Cardiac muscle cell (in vitro differentiated cells and primary cell): ENCODE results near the gene ACCS. TPM values are rescaled to one million over a fixed set of nuclear protein-coding genes. Genes with fewer than 3 reads are reported as not detected.

Experiments
- DNase-seq, 2 donors: peaks; one replicate each; pipeline versions ENCODE4 v3.0.0 to v3.0.0-alpha.2; 2010 to 2017; ENCODE audit warnings: low read depth in 1 of 2, low spot score in 1 of 2
- H3K27ac ChIP-seq: fragments of 200-600 bp; sonication (generic); 2 replicates; pipeline ENCODE4 v1.5.1; 2016
- H3K27me3 ChIP-seq: fragments of 200-600 bp; sonication (generic); 2 replicates; pipeline ENCODE4 v1.6.0; 2016; ENCODE audit warnings: control low read depth
- H3K36me3 ChIP-seq: fragments of 200-600 bp; sonication (generic); 2 replicates; pipeline ENCODE4 v1.5.1; 2016; ENCODE audit warnings: control low read depth
- H3K4me1 ChIP-seq: fragments of 200-600 bp; sonication (generic); 2 replicates; pipeline ENCODE4 v1.8.1; 2017; ENCODE audit warnings: low read depth, mild to moderate bottlenecking, mixed run types
- H3K4me3 ChIP-seq: fragments of 200-600 bp; sonication (generic); 2 replicates; pipeline ENCODE4 v1.5.1; 2016; ENCODE audit warnings: mild to moderate bottlenecking
- H3K9me3 ChIP-seq: fragments of 200-600 bp; sonication (generic); 2 replicates; pipeline ENCODE4 v1.5.1; 2017; ENCODE audit warnings: low read depth, mild to moderate bottlenecking, control low read depth
- polyA plus RNA-seq: library from polyadenylated mRNA; unstranded; fragments of >200 nt; fragmentation: Nextera tagmentation; extraction: Ambion mirVana; gene quantifications from 2 replicates; pipeline ENCODE4 v1.2.1, GENCODE V29; 2016
- total RNA-seq: library from RNA; depleted of rRNA; stranded (reverse); fragments of >200 nt; gene quantifications from 2 replicates; pipeline ENCODE4 v1.2.3, GENCODE V29; 2016
- TF ChIP-seq, protein P1 (sequence below): IDR thresholded peaks from 2 replicates; pipeline ENCODE4 v1.5.1; 2012; ENCODE audit warnings: low read depth, mild to moderate bottlenecking, low read length

ACCS gene
- total and polyA plus RNA-seq, 2 experiments from 2014 or later, result 11.0 to 11.3 TPM

GRCh38 chr11:44113018-44113417, 46.9 kb downstream of the ACCS start:
- H3K27me3 ChIP-seq, result no peaks in the 10 kb centered on the region
- DNase-seq, result no peak
- peaks cover 26% of the 10 kb centered on the region for H3K36me3 ChIP-seq
- no peaks in the 10 kb centered on the region for H3K4me1 ChIP-seq
- no peak overlapping the region for H3K4me3 ChIP-seq
- no peak overlapping the region for H3K27ac ChIP-seq
- H3K9me3 ChIP-seq, result no peaks in the 10 kb centered on the region
- TF ChIP-seq, protein P1, sequence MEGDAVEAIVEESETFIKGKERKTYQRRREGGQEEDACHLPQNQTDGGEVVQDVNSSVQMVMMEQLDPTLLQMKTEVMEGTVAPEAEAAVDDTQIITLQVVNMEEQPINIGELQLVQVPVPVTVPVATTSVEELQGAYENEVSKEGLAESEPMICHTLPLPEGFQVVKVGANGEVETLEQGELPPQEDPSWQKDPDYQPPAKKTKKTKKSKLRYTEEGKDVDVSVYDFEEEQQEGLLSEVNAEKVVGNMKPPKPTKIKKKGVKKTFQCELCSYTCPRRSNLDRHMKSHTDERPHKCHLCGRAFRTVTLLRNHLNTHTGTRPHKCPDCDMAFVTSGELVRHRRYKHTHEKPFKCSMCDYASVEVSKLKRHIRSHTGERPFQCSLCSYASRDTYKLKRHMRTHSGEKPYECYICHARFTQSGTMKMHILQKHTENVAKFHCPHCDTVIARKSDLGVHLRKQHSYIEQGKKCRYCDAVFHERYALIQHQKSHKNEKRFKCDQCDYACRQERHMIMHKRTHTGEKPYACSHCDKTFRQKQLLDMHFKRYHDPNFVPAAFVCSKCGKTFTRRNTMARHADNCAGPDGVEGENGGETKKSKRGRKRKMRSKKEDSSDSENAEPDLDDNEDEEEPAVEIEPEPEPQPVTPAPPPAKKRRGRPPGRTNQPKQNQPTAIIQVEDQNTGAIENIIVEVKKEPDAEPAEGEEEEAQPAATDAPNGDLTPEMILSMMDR, result no peak

GRCh38 chr11:44113572-44113971, 47.5 kb downstream of the ACCS start:
- DNase-seq, result no peak
- no peak overlapping the region for H3K27ac ChIP-seq
- no peak overlapping the region for H3K4me3 ChIP-seq
- TF ChIP-seq, protein P1, result no peak
- H3K27me3 ChIP-seq, result no peaks in the 10 kb centered on the region
- H3K4me1 ChIP-seq, result no peaks in the 10 kb centered on the region
- peaks cover 26% of the 10 kb centered on the region for H3K36me3 ChIP-seq
- no peaks in the 10 kb centered on the region for H3K9me3 ChIP-seq

GRCh38 chr11:44116234-44116830, 50.3 kb downstream of the ACCS start:
- peaks cover 22% of the 10 kb centered on the region for H3K36me3 ChIP-seq
- no peaks in the 10 kb centered on the region for H3K4me1 ChIP-seq
- TF ChIP-seq, protein P1, result no peak
- H3K9me3 ChIP-seq, result no peaks in the 10 kb centered on the region
- no peak overlapping the region for H3K4me3 ChIP-seq
- H3K27me3 ChIP-seq, result no peaks in the 10 kb centered on the region
- H3K27ac ChIP-seq, result no peak overlapping the region
- peak in 1 of 2 donors; percentile 82 for DNase-seq

DNA sequence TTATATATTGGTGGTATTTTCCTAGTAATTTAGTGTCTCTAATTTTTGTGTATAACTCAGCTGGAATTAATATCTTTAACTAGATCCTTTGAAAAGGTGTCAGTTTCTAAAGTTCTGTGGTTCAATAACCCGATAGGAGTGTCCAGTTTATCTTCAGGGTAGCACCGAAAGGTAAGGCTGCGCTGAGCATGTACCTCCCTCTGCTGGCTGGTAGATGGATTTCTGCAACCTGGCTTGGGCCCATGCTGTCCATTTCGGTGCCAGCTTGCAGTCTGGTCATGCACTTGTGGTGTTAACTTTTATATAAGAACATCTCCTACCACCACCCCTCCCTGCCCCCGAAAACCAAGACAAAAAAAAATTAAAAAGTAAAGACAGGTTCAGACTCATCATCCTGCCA, 54.1 kb downstream of the ACCS start:
- peaks cover 27% of the 10 kb centered on the region for H3K36me3 ChIP-seq
- TF ChIP-seq, protein P1, result peak; percentile 31
- H3K4me3 ChIP-seq, result no peak overlapping the region
- DNase-seq, result no peak
- no peaks in the 10 kb centered on the region for H3K27me3 ChIP-seq
- H3K4me1 ChIP-seq, result no peaks in the 10 kb centered on the region
- H3K9me3 ChIP-seq, result no peaks in the 10 kb centered on the region
- no peak overlapping the region for H3K27ac ChIP-seq

DNA sequence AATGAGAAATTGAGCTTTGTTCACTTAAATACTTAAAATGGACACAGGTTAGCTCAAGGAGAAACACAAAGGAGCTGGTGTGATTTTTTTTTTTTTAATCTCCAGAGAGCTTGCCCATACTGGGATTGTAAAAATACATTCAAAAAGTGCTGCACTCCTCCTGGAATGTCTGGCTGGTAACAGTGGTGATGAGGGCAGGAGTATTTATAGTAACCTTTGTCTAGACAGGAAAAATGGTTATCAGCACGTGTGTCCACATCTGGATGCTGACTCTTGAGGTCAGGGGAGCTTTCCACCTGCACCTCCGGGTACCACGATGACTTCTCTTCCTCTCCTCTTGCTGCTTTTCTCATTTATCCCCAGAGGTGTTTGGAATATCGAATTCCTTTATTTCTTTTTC, 59.5 kb downstream of the ACCS start:
- DNase-seq, result no peak
- Histone ChIP-seq H3K4me1 (no peaks in the 10 kb centered on the region), H3K27me3 (no peaks in the 10 kb centered on the region), H3K9me3 (no peaks in the 10 kb centered on the region), H3K36me3 (peaks cover 21% of the 10 kb centered on the region), H3K4me3 (no peak overlapping the region), H3K27ac (peak overlapping the region; percentile 42)
- TF ChIP-seq, protein P1, result no peak

GRCh38 chr11:44126304-44126703, 60.2 kb downstream of the ACCS start:
- Histone ChIP-seq H3K9me3 (no peaks in the 10 kb centered on the region), H3K36me3 (peaks cover 22% of the 10 kb centered on the region)
- TF ChIP-seq, protein P1, result no peak

More at GRCh38 chr11:44126304-44126703, 60.2 kb downstream of the ACCS start:
- H3K4me3 ChIP-seq, result no peak overlapping the region
- no peak overlapping the region for H3K27ac ChIP-seq
- DNase-seq, result no peak
- H3K4me1 ChIP-seq, result no peaks in the 10 kb centered on the region
- no peaks in the 10 kb centered on the region for H3K27me3 ChIP-seq
